ENCODE results near the gene MRPL14.

MRPL14 gene

GRCh38 chr6:44120692-44121443 is 6.4 kb downstream of the MRPL14 start:
- DNase-seq, result no peak

GRCh38 chr6:44119704-44120262 is 7.5 kb downstream of the MRPL14 start:
- no peak for DNase-seq

- no peak for DNase-seq
Measured at GRCh38 chr6:44117397-44118128, 9.7 kb downstream of the MRPL14 start.

GRCh38 chr6:44116641-44117382 is 10.4 kb downstream of the MRPL14 start:
- DNase-seq, result no peak

- no peak for DNase-seq
Measured at GRCh38 chr6:44115866-44116265, 11.4 kb downstream of the MRPL14 start.

GRCh38 chr6:44113414-44113813 is 13.8 kb downstream of the MRPL14 start:
- DNase-seq, result no peak

GRCh38 chr6:44111434-44112417 is 15.5 kb downstream of the MRPL14 start:
- DNase-seq, result no peak

- DNase-seq, result no peak
Measured at GRCh38 chr6:44110966-44111365, 16.3 kb downstream of the MRPL14 start.

- DNase-seq, result no peak
Measured at GRCh38 chr6:44110005-44110676, 17.1 kb downstream of the MRPL14 start.

- no peak for DNase-seq
Measured at GRCh38 chr6:44109212-44109611, 18.0 kb downstream of the MRPL14 start.

- DNase-seq, result no peak
Measured at GRCh38 chr6:44108471-44108870, 18.8 kb downstream of the MRPL14 start.

GRCh38 chr6:44107017-44107416 is 20.2 kb downstream of the MRPL14 start:
- no peak for DNase-seq

GRCh38 chr6:44105993-44106740 is 21.1 kb downstream of the MRPL14 start:
- no peak for DNase-seq

GRCh38 chr6:44105146-44105545 is 22.1 kb downstream of the MRPL14 start:
- DNase-seq, result no peak

- no peak for DNase-seq
Measured at GRCh38 chr6:44104481-44105021, 22.7 kb downstream of the MRPL14 start.

- DNase-seq, result no peak
Measured at GRCh38 chr6:44102527-44102926, 24.7 kb downstream of the MRPL14 start.

- DNase-seq, result no peak
Measured at GRCh38 chr6:44101832-44102231, 25.4 kb downstream of the MRPL14 start.

GRCh38 chr6:44100088-44100550 is 27.1 kb downstream of the MRPL14 start:
- no peak for DNase-seq

- DNase-seq, result no peak
Measured at GRCh38 chr6:44099192-44099591, 28.1 kb downstream of the MRPL14 start.

- DNase-seq, result no peak
Measured at GRCh38 chr6:44097782-44098317, 29.4 kb downstream of the MRPL14 start.

All from activated T-cell treated with anti-CD3 and anti-CD28 coated beads, Interleukin-2, amount 50 U/mL, for 1 hour (primary cell).